Ishikawa (cell line): Measurements from ENCODE around the gene SAAL1.

ENCODE experiments used
- CEBPB ChIP-seq: IDR thresholded peaks from 2 replicates; pipeline ENCODE4 v1.6.1; 2012
- EGR1 ChIP-seq: IDR thresholded peaks from 2 replicates; pipeline ENCODE4 v1.6.1; 2012
- EP300 ChIP-seq: IDR thresholded peaks from 2 replicates; pipeline ENCODE4 v1.6.1; 2012; ENCODE audit warnings: borderline replicate concordance
- MAX ChIP-seq: IDR thresholded peaks from 2 replicates; pipeline ENCODE4 v1.6.1; 2012
- RAD21 ChIP-seq: IDR thresholded peaks from 2 replicates; pipeline ENCODE4 v1.6.1; 2012; ENCODE audit warnings: low read depth
- REST ChIP-seq: IDR thresholded peaks from 2 replicates; pipeline ENCODE4 v1.6.1; 2012; ENCODE audit warnings: low read depth, mild to moderate bottlenecking
- TAF1 ChIP-seq: IDR thresholded peaks from 2 replicates; pipeline ENCODE4 v1.6.1; 2012; ENCODE audit warnings: low read depth, mild to moderate bottlenecking
- USF1 ChIP-seq: IDR thresholded peaks from 2 replicates; pipeline ENCODE4 v1.6.1; 2012
- YY1 ChIP-seq: IDR thresholded peaks from 2 replicates; pipeline ENCODE4 v1.6.1; 2012; ENCODE audit warnings: low read depth

- TF ChIP-seq TAF1 (no peak), REST (no peak), MAX (no peak), EGR1 (no peak), USF1 (no peak), RAD21 (no peak), YY1 (no peak), CEBPB (no peak), EP300 (no peak)
These were observed 38.5 kb downstream of the SAAL1 start for GRCh38 chr11:18067372-18067771.
